ENCODE results near the gene DNASE1. TPM values are rescaled to one million over a fixed set of nuclear protein-coding genes. Genes with fewer than 3 reads are reported as not detected.

DNASE1 gene
- total RNA-seq, 1 experiment from 2014 or later, result 22.9 TPM

- no peak overlapping the region for H3K4me3 ChIP-seq (ENCODE audit: low read length)
- DNase-seq, result no peak
- H2AFZ ChIP-seq (ENCODE audit: low read length), result no peak overlapping the region
- no peak overlapping the region for H3K27ac ChIP-seq (ENCODE audit: low read length)
- H3K4me1 ChIP-seq (ENCODE audit: low read length), result no peaks in the 10 kb centered on the region
- no peak overlapping the region for H3K9ac ChIP-seq (ENCODE audit: low read length)
- H3K4me2 ChIP-seq (ENCODE audit: low read depth, low read length, poor library complexity, severe bottlenecking), result no peak overlapping the region
- H3K9me2 ChIP-seq (replicated peaks; ENCODE audit: insufficient read depth, low read length), result no peaks in the 10 kb centered on the region
- H3K36me3 ChIP-seq (ENCODE audit: insufficient read depth, low read length), result peaks cover 25% of the 10 kb centered on the region
- no peaks in the 10 kb centered on the region for H3K79me2 ChIP-seq (ENCODE audit: low read length)
- no peaks in the 10 kb centered on the region for H4K20me1 ChIP-seq (ENCODE audit: insufficient read depth, low read depth, low read length)
- no peaks in the 10 kb centered on the region for H3K9me3 ChIP-seq (ENCODE audit: low read length)
- no peaks in the 10 kb centered on the region for H3K27me3 ChIP-seq (ENCODE audit: low read length)
These were observed 21.2 kb downstream of the DNASE1 start for GRCh38 chr16:3675601-3676130.

DNA sequence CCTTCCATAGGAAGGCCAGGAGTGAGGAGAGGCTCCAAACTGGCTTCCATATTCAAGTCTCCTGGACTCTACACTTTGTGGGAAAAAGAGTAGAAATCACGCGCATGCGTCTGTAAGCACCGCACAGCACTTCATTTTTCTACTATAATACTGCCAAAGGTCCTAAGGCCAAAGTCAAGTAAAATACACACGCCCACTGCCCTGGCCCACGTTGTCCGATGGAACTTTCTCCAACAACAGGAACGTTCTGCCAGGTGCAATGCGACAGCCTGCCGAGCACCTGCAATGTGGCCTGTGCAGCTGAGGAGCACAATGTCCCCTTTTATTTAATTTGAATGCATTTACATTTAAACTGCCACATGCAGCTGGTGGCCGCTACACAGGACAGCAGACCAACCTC is 23.5 kb downstream of the DNASE1 start:
- Histone ChIP-seq H3K27me3 (ENCODE audit: low read length) (no peaks in the 10 kb centered on the region), H3K4me3 (ENCODE audit: low read length) (no peak overlapping the region), H3K9ac (ENCODE audit: low read length) (no peak overlapping the region), H3K4me1 (ENCODE audit: low read length) (no peaks in the 10 kb centered on the region), H3K9me3 (ENCODE audit: low read length) (no peaks in the 10 kb centered on the region), H3K4me2 (ENCODE audit: low read depth, low read length, poor library complexity, severe bottlenecking) (no peak overlapping the region), H3K9me2 (replicated peaks; ENCODE audit: insufficient read depth, low read length) (no peaks in the 10 kb centered on the region), H4K20me1 (ENCODE audit: insufficient read depth, low read depth, low read length) (no peaks in the 10 kb centered on the region), H3K27ac (ENCODE audit: low read length) (no peak overlapping the region), H3K36me3 (ENCODE audit: insufficient read depth, low read length) (peaks cover 44% of the 10 kb centered on the region), H2AFZ (ENCODE audit: low read length) (no peak overlapping the region), H3K79me2 (ENCODE audit: low read length) (0 out of 2 replicates have a peak, but pooled peaks cover 3% of the 10 kb centered on the region)
- no peak for DNase-seq

GRCh38 chr16:3681206-3681605 is 26.7 kb downstream of the DNASE1 start:
- no peak overlapping the region for H3K9ac ChIP-seq (ENCODE audit: low read length)

DNA sequence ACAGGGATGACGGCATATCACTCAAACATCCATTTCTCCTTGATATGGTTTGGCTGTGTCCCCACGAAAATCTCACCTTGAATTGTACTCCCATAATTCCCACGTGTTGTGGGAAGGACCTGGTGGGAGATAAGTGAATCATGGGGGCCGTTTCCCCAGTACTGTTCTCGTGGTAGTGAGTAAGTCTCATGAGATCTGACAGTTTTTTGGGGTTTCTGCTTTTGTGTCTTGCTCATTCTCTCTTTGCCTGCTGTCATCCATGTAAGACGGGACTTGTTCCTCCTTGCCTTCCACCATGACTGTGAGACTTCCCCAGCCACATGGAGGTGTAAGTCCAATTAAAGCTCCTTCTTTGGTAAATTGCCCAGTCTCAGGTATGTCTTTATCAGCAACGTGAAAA is 32.5 kb downstream of the DNASE1 start:
- DNase-seq, result no peak
- Histone ChIP-seq H2AFZ (ENCODE audit: low read length) (no peak overlapping the region), H3K4me3 (ENCODE audit: low read length) (no peak overlapping the region), H3K79me2 (ENCODE audit: low read length) (peaks cover 34% of the 10 kb centered on the region), H3K4me1 (ENCODE audit: low read length) (no peaks in the 10 kb centered on the region), H3K9me2 (replicated peaks; ENCODE audit: insufficient read depth, low read length) (no peaks in the 10 kb centered on the region), H4K20me1 (ENCODE audit: insufficient read depth, low read depth, low read length) (no peaks in the 10 kb centered on the region), H3K27me3 (ENCODE audit: low read length) (no peaks in the 10 kb centered on the region), H3K9ac (ENCODE audit: low read length) (no peak overlapping the region), H3K27ac (ENCODE audit: low read length) (no peak overlapping the region), H3K4me2 (ENCODE audit: low read depth, low read length, poor library complexity, severe bottlenecking) (no peak overlapping the region), H3K9me3 (ENCODE audit: low read length) (no peaks in the 10 kb centered on the region), H3K36me3 (ENCODE audit: insufficient read depth, low read length) (peaks cover 50% of the 10 kb centered on the region)

More at GRCh38 chr16:3681206-3681605, 26.7 kb downstream of the DNASE1 start:
- H3K79me2 ChIP-seq (ENCODE audit: low read length), result 0 out of 2 replicates have a peak, but pooled peaks cover 6% of the 10 kb centered on the region
- no peak overlapping the region for H3K4me2 ChIP-seq (ENCODE audit: low read depth, low read length, poor library complexity, severe bottlenecking)
- peaks cover 43% of the 10 kb centered on the region for H3K36me3 ChIP-seq (ENCODE audit: insufficient read depth, low read length)
- H3K27ac ChIP-seq (ENCODE audit: low read length), result no peak overlapping the region
- H3K9me3 ChIP-seq (ENCODE audit: low read length), result no peaks in the 10 kb centered on the region
- no peak overlapping the region for H2AFZ ChIP-seq (ENCODE audit: low read length)
- H3K4me3 ChIP-seq (ENCODE audit: low read length), result no peak overlapping the region
- no peaks in the 10 kb centered on the region for H3K27me3 ChIP-seq (ENCODE audit: low read length)
- DNase-seq, result no peak
- no peaks in the 10 kb centered on the region for H4K20me1 ChIP-seq (ENCODE audit: insufficient read depth, low read depth, low read length)
- no peaks in the 10 kb centered on the region for H3K9me2 ChIP-seq (replicated peaks; ENCODE audit: insufficient read depth, low read length)
- no peaks in the 10 kb centered on the region for H3K4me1 ChIP-seq (ENCODE audit: low read length)

- Histone ChIP-seq H3K4me2 (ENCODE audit: low read depth, low read length, poor library complexity, severe bottlenecking) (no peak overlapping the region), H3K36me3 (ENCODE audit: insufficient read depth, low read length) (peaks cover 44% of the 10 kb centered on the region)
- no peak for DNase-seq
These were observed 33.3 kb downstream of the DNASE1 start for GRCh38 chr16:3687792-3688191.

GRCh38 chr16:3689731-3690130 is 35.2 kb downstream of the DNASE1 start:
- Histone ChIP-seq H3K9me3 (ENCODE audit: low read length) (no peaks in the 10 kb centered on the region), H3K4me3 (ENCODE audit: low read length) (no peak overlapping the region), H3K27me3 (ENCODE audit: low read length) (no peaks in the 10 kb centered on the region), H3K79me2 (ENCODE audit: low read length) (peaks cover 45% of the 10 kb centered on the region), H3K4me1 (ENCODE audit: low read length) (no peaks in the 10 kb centered on the region), H3K9ac (ENCODE audit: low read length) (no peak overlapping the region), H3K9me2 (replicated peaks; ENCODE audit: insufficient read depth, low read length) (no peaks in the 10 kb centered on the region), H4K20me1 (ENCODE audit: insufficient read depth, low read depth, low read length) (0 out of 2 replicates have a peak, but pooled peaks cover 2% of the 10 kb centered on the region), H3K4me2 (ENCODE audit: low read depth, low read length, poor library complexity, severe bottlenecking) (no peak overlapping the region), H2AFZ (ENCODE audit: low read length) (no peak overlapping the region), H3K27ac (ENCODE audit: low read length) (no peak overlapping the region), H3K36me3 (ENCODE audit: insufficient read depth, low read length) (peaks cover 42% of the 10 kb centered on the region; the same call in 1 of the 2 replicates)
- no peak for DNase-seq

More at GRCh38 chr16:3687792-3688191, 33.3 kb downstream of the DNASE1 start:
- H3K9ac ChIP-seq (ENCODE audit: low read length), result no peak overlapping the region
- H3K27ac ChIP-seq (ENCODE audit: low read length), result no peak overlapping the region
- no peaks in the 10 kb centered on the region for H3K9me2 ChIP-seq (replicated peaks; ENCODE audit: insufficient read depth, low read length)
- H3K79me2 ChIP-seq (ENCODE audit: low read length), result peaks cover 36% of the 10 kb centered on the region
- H4K20me1 ChIP-seq (ENCODE audit: insufficient read depth, low read depth, low read length), result no peaks in the 10 kb centered on the region
- no peaks in the 10 kb centered on the region for H3K27me3 ChIP-seq (ENCODE audit: low read length)
- H2AFZ ChIP-seq (ENCODE audit: low read length), result no peak overlapping the region
- H3K9me3 ChIP-seq (ENCODE audit: low read length), result no peaks in the 10 kb centered on the region
- H3K4me3 ChIP-seq (ENCODE audit: low read length), result no peak overlapping the region
- no peaks in the 10 kb centered on the region for H3K4me1 ChIP-seq (ENCODE audit: low read length)

- Histone ChIP-seq H2AFZ (ENCODE audit: low read length) (no peak overlapping the region), H3K9me3 (ENCODE audit: low read length) (no peaks in the 10 kb centered on the region), H3K4me3 (ENCODE audit: low read length) (no peak overlapping the region), H3K4me2 (ENCODE audit: low read depth, low read length, poor library complexity, severe bottlenecking) (no peak overlapping the region), H3K79me2 (ENCODE audit: low read length) (peaks cover 53% of the 10 kb centered on the region), H3K9ac (ENCODE audit: low read length) (no peak overlapping the region), H4K20me1 (ENCODE audit: insufficient read depth, low read depth, low read length) (0 out of 2 replicates have a peak, but pooled peaks cover 6% of the 10 kb centered on the region), H3K4me1 (ENCODE audit: low read length) (no peaks in the 10 kb centered on the region), H3K36me3 (ENCODE audit: insufficient read depth, low read length) (peaks cover 45% of the 10 kb centered on the region; the same call in 1 of the 2 replicates), H3K9me2 (replicated peaks; ENCODE audit: insufficient read depth, low read length) (no peaks in the 10 kb centered on the region), H3K27ac (ENCODE audit: low read length) (no peak overlapping the region), H3K27me3 (ENCODE audit: low read length) (no peaks in the 10 kb centered on the region)
- DNase-seq, result peak; percentile 91
These were observed 36.0 kb downstream of the DNASE1 start for GRCh38 chr16:3690470-3690928.

- H2AFZ ChIP-seq (ENCODE audit: low read length), result no peak overlapping the region
- H3K9me2 ChIP-seq (replicated peaks; ENCODE audit: insufficient read depth, low read length), result no peaks in the 10 kb centered on the region
- H3K4me2 ChIP-seq (ENCODE audit: low read depth, low read length, poor library complexity, severe bottlenecking), result no peak overlapping the region
These were observed 36.7 kb downstream of the DNASE1 start for GRCh38 chr16:3690980-3691720.

More at GRCh38 chr16:3690980-3691720, 36.7 kb downstream of the DNASE1 start:
- H3K36me3 ChIP-seq (ENCODE audit: insufficient read depth, low read length), result peaks cover 40% of the 10 kb centered on the region; the same call in 1 of the 2 replicates
- H3K27ac ChIP-seq (ENCODE audit: low read length), result no peak overlapping the region
- no peaks in the 10 kb centered on the region for H3K9me3 ChIP-seq (ENCODE audit: low read length)
- H3K79me2 ChIP-seq (ENCODE audit: low read length), result peaks cover 60% of the 10 kb centered on the region
- no peak overlapping the region for H3K4me3 ChIP-seq (ENCODE audit: low read length)
- no peaks in the 10 kb centered on the region for H3K4me1 ChIP-seq (ENCODE audit: low read length)
- H3K9ac ChIP-seq (ENCODE audit: low read length), result no peak overlapping the region
- no peaks in the 10 kb centered on the region for H3K27me3 ChIP-seq (ENCODE audit: low read length)
- no peak for DNase-seq
- peaks cover 10% of the 10 kb centered on the region; the same call in 1 of the 2 replicates for H4K20me1 ChIP-seq (ENCODE audit: insufficient read depth, low read depth, low read length)

Data from Karpas-422 (cell line).